ENCODE measurements around the gene ARRB1. TPM values are rescaled to one million over a fixed set of nuclear protein-coding genes. Genes with fewer than 3 reads are reported as not detected.
A peak's percentile ranks its signal among the peaks of the same experiment; 100 is the strongest.

The ARRB1 gene
- total RNA-seq, 1 donor from 2014 or later: 53.8 TPM

DNA sequence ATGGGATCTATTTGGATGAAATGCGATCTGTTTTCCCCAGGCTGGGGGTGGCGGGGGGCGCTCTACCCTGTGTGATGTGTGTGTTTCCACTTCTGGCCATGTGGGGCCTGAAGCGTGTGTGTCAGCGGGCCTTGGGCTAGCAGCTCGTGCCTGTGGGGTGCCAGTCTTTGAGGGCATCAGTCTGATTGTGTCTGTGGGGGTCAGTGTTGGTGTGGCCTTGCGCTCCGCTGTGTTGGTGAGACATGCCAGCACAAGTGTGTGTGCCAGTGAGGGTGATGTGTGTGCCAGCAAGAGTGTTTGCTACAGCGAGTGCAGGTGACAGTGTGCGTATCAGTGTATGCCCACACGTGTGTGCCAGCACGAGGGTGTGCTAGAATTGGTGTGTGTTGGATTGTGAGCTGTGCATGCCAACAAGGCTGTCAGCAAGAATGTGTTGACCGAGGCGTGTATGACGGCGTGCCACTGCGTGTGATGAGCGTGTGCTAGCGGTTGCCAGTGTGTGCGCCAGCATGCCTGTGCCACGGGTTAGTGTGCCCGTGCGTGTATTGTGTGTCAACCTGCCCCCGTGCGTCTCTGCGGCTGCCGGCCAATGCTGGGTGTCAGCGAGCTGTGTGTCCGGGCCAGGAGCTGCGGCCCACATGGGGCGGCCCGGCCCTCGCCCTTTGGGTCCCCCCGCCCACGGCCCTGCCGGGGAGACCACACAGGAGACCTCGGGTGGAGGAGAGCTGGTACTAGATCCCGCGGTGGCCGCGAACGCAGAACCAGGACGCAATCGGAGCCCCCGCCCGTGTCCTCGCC, 519 bp downstream of the ARRB1 start:
- H3K27ac Mint-ChIP-seq (ENCODE audit: unreplicated experiment): peak overlapping the region; percentile 98
- peak overlapping the region; percentile 92 for H3K4me3 Mint-ChIP-seq
- H3K27me3 Mint-ChIP-seq (ENCODE audit: low read depth): peaks cover 5% of the 10 kb centered on the region
- DNase-seq (ENCODE audit: low read depth, low spot score): no peak
- TF ChIP-seq, protein P1, sequence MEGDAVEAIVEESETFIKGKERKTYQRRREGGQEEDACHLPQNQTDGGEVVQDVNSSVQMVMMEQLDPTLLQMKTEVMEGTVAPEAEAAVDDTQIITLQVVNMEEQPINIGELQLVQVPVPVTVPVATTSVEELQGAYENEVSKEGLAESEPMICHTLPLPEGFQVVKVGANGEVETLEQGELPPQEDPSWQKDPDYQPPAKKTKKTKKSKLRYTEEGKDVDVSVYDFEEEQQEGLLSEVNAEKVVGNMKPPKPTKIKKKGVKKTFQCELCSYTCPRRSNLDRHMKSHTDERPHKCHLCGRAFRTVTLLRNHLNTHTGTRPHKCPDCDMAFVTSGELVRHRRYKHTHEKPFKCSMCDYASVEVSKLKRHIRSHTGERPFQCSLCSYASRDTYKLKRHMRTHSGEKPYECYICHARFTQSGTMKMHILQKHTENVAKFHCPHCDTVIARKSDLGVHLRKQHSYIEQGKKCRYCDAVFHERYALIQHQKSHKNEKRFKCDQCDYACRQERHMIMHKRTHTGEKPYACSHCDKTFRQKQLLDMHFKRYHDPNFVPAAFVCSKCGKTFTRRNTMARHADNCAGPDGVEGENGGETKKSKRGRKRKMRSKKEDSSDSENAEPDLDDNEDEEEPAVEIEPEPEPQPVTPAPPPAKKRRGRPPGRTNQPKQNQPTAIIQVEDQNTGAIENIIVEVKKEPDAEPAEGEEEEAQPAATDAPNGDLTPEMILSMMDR (conservative IDR thresholded peaks at IDR 0.05): peak; percentile 23
- H3K9me3 Mint-ChIP-seq: no peaks in the 10 kb centered on the region
- no peaks in the 10 kb centered on the region for H3K36me3 Mint-ChIP-seq (ENCODE audit: low read depth)
- H3K4me1 Mint-ChIP-seq: peaks cover 61% of the 10 kb centered on the region

DNA sequence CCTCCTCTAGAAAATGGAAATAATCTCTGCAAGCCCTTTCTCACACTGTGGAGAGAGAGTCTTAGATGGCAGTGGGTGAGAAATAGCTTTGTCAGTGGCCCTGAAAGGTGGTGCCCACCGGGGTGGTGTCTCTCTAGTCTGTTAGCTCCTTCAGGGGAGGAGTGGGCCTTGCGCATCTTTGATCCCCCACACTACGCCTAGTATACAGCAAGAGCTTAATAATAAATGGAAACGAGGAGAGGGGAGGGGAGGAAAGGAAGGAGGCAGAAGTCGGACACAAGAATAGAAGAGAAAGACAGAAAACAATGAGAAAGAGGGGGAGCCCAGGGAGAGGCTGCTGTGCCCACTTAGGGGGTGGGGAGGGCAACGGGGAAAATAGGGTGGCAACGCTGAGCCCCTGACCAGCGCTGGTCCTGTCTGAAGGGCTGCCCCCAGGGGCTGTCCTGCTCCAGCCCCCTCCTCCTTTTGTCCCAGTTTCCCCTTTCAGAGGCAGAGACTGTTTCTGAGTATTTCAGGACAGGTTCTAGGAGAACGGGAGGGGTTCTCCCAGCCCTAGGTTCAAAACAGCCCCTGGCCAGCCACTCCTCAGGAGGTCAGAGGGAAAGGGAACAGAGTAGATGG, 1.2 kb downstream of the ARRB1 start:
- Mint-ChIP-seq H3K27me3 (ENCODE audit: low read depth) (peaks cover 5% of the 10 kb centered on the region), H3K4me3 (peak overlapping the region; percentile 92), H3K4me1 (peaks cover 68% of the 10 kb centered on the region)

DNA sequence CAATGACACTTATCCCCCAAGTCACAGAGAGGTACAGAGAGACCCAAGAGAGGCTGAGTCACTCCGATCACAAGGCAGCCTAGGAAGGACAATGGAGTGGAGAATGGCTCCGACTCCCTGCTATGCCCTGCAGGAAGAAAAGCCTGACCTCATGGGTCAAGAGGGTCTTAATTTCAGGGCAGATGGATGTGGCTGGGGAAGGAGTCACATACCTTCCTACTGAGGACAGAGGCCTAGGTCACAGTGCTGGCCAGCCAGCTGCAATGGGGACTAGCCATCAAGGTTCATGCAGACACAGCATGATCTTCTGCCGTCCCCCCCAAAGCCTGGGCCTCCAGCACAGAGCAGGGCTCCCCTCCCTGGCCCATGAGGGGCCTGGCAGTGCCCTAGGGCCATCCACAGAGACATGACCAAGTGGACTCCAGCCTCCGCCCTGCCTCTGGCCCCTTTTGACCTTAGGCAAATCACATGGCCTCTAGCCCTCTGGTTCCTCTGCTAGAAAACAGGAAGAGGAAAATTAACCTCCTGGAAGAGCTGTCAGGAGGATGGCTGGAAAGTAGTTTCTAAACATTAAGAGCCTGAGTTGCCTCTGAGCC, 1.8 kb downstream of the ARRB1 start:
- peaks cover 5% of the 10 kb centered on the region for H3K27me3 Mint-ChIP-seq (ENCODE audit: low read depth)
- peak overlapping the region; percentile 92 for H3K4me3 Mint-ChIP-seq
- H3K27ac Mint-ChIP-seq (ENCODE audit: unreplicated experiment): peak overlapping the region; percentile 95
- H3K4me1 Mint-ChIP-seq: peaks cover 74% of the 10 kb centered on the region
- TF ChIP-seq, protein P1 (conservative IDR thresholded peaks at IDR 0.05): no peak
- DNase-seq (ENCODE audit: low read depth, low spot score): no peak
- H3K36me3 Mint-ChIP-seq (ENCODE audit: low read depth): no peaks in the 10 kb centered on the region
- no peaks in the 10 kb centered on the region for H3K9me3 Mint-ChIP-seq

More for the DNA sequence above, 1.2 kb downstream of the ARRB1 start:
- Mint-ChIP-seq H3K27ac (ENCODE audit: unreplicated experiment) (peak overlapping the region; percentile 98), H3K36me3 (ENCODE audit: low read depth) (no peaks in the 10 kb centered on the region), H3K9me3 (no peaks in the 10 kb centered on the region)
- DNase-seq (ENCODE audit: low read depth, low spot score): no peak
- TF ChIP-seq, protein P1 (conservative IDR thresholded peaks at IDR 0.05): no peak

DNA sequence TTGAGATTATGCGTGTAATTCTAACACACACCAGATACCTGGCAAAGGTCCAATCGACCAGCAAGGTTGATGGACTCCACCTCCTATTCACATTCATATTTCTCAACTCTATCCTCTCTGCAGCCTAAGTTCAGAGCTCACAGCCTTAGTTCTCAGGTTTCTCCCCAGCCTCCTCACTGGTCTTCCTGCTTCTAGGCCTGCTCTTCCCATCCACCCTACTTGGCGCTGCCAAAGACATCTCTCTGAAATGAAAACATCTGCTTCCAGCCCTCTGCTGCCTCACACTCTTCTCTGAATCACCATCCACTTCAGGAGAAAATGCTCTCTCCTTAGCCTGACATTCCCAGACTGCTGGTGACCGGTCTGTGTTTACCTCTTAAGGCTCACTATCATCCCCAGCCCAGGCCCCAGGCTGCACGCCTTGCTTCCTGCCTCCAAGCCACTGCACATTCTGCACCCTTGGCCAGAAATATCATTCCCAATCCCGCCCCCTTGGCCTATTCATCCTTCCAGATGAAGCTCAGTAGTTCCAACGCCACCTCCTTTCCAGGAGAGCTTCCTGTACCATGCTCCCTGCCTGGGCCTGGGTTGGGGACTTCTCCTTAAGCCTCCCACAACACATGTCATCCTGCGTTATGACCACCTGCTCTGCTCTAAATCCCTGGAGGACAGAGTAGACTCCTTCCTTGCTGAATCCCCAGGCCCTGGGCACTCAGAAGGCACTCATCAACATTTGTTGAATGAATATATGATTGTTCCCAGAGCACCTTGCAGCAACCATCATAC, 3.5 kb downstream of the ARRB1 start:
- TF ChIP-seq, protein P1 (conservative IDR thresholded peaks at IDR 0.05): no peak
- Mint-ChIP-seq H3K27ac (ENCODE audit: unreplicated experiment) (no peak overlapping the region), H3K4me3 (no peak overlapping the region), H3K9me3 (no peaks in the 10 kb centered on the region), H3K36me3 (ENCODE audit: low read depth) (no peaks in the 10 kb centered on the region), H3K4me1 (peaks cover 87% of the 10 kb centered on the region), H3K27me3 (ENCODE audit: low read depth) (peaks cover 5% of the 10 kb centered on the region)
- no peak for DNase-seq (ENCODE audit: low read depth, low spot score)
